DLD1 (cell line): Measurements from ENCODE around the gene TUBGCP5.

Experiments
- in situ Hi-C: cut with HindIII; loops from 2 replicates; pipeline ENCODE4 v1.10.0; 2017; ENCODE audit warnings: low sequenced_read_pairs

TUBGCP5 gene

GRCh38 chr15:22979238-22980188, 59.9 kb downstream of the TUBGCP5 start:
- in situ Hi-C loops: no loop called here

DNA sequence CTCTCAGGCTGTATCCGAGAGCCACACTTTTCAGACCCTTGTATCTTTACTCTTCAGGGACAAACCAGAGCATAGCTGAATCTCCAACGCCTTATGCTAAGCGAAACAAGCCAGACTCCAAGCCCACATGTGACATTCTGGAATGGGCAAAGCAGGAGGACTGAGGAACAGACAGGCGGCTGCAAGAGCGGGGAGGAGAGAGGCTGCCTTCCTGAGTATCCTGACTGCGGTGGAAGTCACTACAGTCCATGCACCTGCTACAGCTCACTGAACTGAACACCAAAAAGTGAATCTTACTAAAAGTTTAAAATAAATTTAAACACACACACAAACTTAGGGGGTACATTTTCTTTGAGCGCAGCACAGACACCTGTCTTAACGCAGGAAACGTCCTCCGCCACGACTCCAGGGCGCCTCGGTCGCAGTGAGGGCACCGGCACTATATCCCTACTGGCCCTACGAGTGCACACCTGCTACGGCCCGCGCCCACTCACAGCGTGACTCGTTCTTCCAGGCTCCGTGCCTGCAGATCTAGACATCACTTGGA, 60.6 kb downstream of the TUBGCP5 start:
- in situ Hi-C loops: no loop called here

DNA sequence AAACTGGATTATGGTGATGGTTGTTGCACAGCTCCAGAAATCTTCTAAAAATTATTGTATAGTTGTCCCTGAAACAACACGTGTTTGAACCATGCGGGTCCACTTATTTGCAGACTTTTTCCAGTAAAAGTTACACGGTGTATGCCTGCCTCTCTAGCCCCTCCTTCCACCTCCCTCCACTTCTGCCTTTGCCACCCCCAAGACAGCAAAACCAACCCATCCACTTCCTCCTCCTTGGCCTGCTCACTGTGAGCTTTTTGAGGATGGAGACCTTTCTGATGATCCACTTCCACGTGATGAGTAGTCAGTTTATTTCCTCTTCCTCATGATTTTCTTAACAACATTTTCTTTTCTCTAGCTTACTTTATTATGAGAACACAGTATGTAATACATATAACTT, 64.6 kb downstream of the TUBGCP5 start:
- in situ Hi-C loops: no loop called here

GRCh38 chr15:22973987-22974386, 65.4 kb downstream of the TUBGCP5 start:
- in situ Hi-C loops: no loop called here

- in situ Hi-C loops: no loop called here
Observed at GRCh38 chr15:22973286-22973685, 66.1 kb downstream of the TUBGCP5 start.

GRCh38 chr15:22969489-22969888, 69.9 kb downstream of the TUBGCP5 start:
- in situ Hi-C loops: no loop called here

- in situ Hi-C loops: no loop called here
Observed at GRCh38 chr15:22968366-22968765, 71.0 kb downstream of the TUBGCP5 start.

- in situ Hi-C loops: no loop called here
Observed at GRCh38 chr15:22967084-22967770, 72.1 kb downstream of the TUBGCP5 start.

DNA sequence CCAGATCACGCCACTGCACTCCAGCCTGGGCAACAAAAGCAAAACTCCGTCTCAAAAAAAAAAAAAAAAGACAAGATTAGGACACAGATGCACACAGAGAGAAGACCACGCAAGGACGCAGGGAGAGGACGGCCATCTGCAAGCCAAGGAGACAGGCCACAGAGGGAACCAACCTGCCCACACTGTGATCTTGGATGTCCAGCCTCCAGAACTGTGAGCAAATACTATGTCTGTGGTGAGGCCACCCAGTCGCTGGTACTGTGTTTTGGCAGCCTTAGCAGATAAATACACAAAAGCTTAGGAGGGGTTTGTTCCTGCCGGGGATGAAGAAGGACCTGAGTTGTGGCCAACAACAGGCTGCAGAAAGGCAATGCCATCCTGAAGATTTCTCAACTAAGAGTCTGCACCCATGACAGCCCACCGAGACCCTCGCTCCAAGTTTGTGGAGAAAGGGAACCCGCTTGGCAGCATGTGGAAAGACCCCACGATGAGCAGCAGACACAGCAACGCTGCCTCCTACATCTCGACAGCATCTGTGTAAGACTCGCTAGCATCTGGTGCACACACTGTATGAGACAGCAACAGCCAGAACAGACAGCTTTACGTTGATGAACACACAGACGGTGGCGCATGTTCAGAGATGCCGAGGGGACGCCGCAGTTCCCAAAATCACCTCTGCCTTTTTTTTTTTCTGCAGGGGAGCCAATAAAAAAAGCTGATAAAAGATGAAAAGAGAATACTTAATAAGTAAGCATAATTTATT, 72.9 kb downstream of the TUBGCP5 start:
- in situ Hi-C loops: no loop called here

DNA sequence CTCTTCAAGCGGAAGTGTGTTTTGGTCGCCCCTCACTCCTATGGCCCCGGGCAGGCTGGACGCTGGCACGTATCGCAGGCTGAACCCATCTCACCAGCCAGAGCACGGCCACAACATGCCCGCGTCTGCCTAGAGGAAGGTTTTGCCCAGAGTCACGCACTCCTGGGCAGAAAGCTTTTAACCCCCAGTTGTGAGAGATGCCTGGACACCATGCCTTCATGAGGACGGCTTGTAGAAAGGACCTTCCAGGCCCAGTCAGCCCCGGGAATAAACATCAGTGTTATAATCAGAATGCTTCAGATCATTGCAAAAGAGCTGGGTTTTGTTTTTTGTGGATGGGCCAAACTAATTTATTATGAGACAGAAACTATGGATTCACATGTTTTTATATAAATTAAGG, 75.7 kb downstream of the TUBGCP5 start:
- in situ Hi-C loops: no loop called here

DNA sequence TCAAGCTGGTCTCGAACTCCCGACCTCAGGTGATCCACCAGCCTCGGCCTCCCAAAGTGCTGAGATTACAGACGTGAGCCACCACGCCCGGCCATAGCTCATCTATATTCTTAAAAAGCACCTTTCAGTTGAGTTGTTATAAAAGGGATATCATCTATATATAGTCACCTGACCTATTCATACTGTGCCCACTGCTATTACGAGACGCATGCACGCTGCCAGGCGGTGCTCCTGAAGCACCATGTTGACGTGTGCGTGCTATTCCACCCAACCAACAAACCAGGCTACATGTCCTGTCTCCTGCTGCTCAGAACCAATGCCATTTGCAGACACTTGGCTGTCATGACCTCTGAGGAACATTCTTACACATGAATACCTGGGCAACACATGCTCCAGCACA, 76.8 kb downstream of the TUBGCP5 start:
- in situ Hi-C loops: no loop called here

DNA sequence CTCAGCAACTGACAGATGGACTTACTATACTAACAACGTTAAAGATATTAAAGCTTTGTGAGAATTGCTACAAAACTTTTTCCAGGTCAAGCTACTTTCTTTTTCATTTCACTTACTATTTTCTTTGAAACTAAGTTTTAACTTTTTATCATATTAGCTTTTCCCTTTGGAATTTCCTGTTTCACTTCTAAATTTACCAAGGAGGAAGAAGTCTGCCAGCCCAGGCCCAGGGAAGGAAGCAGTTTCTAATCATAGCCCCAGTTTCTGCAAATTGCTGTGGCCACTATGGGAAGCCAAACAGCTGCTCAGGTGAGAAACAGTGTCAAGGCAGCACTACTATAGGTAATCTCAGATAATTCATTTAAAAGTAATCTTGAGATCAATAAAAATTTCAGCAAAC, 77.6 kb downstream of the TUBGCP5 start:
- in situ Hi-C loops: no loop called here

- in situ Hi-C loops: no loop called here
Observed at GRCh38 chr15:22960556-22960955, 78.8 kb downstream of the TUBGCP5 start.

DNA sequence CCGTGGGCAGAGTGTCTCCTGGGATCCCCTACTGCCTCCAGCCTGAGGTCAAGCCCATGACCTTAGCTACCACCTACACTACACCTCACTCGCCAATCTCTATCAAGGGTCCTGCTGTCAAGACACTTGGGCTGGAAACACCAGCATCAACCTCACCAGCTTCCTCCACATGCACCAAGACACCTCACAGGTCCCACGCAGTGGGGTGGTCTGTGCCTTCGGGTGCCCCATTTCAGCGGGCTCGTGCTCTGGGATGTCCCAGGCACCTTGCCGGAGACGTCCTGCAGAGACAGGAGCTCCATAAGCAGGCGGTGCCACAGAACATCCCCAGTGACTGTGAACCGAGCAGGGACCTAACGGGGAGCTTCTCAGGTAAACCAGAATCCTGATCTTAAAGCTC, 79.2 kb downstream of the TUBGCP5 start:
- in situ Hi-C loops: no loop called here

GRCh38 chr15:22959321-22960101, 79.9 kb downstream of the TUBGCP5 start:
- in situ Hi-C loops: no loop called here

DNA sequence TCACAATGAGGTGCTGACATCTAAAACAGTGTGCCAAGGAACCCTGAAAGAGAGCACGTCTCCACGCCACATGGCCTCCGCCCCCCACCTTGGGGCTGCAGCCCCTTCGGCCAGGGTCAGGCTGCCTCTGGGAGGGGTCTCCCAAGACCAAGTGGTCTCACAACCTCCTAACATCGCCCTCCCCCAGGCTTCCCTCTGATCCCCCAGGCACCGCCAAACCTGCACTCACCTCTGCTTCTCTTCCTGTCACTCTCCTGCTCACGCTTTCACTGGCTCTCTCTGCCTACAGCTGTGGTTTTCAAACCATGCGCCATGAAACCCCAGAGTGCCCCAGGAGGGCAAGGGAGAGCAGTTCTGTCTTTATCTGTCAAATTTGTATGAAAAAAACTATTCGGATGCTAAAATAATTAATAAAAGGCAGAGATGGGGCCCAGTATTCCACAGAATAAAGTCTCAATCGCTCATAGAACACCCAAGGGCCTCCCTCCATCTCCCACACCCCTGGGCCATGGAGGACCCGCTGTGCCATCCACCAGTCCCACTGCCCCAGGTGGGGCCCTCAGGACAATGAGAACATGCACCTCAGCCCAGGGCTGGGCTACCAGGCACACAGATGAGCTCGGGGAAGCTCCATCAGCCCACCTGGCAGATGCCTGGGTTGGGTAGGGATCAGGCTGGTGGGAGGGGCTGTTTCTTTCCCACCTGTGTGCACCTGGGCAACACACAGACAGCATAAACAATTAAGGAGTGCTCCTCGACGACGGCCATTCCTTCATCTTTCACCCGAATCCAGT, 80.7 kb downstream of the TUBGCP5 start:
- in situ Hi-C loops: no loop called here

GRCh38 chr15:22956978-22957260, 82.5 kb downstream of the TUBGCP5 start:
- in situ Hi-C loops: no loop called here

DNA sequence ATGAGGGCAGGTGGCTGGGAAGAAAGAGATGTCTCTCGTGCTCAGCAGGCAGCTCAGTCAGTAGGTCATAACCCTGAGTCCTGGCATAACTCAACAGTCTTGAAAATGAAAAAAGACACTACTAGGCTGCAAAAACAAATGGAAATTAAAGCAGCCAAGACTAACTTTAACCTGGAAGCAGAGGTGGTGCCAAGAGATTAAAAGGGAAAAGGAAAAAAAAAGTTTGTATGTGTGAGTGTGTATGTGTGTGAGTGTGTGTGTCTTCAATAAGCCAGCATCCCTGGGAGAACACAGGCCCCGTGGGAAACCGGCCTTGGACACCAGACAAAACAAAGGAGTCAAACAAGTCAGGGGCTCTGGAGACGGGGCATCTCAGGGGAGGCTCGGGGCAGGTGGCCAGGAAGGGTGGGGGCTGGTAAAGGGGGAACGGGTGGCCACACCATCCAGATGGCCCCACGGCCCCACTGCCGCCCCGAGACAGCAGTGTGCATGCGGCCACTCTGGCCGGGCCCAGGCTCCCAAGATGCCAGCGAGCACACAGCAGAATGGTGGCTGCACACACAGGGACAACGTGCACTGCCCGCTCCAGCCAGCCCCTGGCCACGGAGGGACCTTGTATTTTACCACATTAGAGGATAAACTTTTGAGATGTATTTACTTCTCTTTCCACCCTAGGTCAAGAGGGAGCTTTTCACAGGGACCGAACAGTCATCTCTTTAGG, 83.0 kb downstream of the TUBGCP5 start:
- in situ Hi-C loops: no loop called here

DNA sequence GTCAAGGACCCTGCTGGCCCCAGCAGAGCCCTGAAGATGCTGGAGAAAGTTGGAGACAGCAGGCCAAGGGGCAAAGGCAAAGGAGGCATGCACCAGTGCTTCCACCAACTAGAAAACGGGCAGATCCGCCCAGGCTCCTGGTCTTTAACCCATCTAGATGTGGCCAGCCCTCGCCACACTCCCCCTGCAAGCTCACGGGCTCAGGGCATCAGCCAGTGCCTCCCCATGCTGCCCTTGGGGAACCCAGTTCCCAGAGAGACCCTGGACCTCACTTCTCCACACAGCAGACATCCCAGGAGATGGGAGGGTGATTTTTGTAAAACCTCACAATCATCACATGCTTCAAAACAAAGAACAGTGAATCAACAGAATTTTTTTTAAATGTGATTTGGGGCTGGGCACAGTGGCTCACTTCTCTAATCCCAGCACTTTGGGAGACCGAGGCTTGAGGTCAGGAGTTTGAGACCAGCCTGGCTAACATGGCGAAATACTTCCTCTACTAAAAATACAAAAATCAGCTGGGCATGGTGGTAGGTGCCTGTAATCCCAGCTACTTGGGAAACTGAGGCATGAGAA, 83.7 kb downstream of the TUBGCP5 start:
- in situ Hi-C loops: no loop called here
